Measurements from ENCODE around the gene NMRK1. TPM values are rescaled to one million over a fixed set of nuclear protein-coding genes. Genes with fewer than 3 reads are reported as not detected.

The NMRK1 gene
- total RNA-seq, 1 experiment from 2014 or later: 13.3 TPM

DNA sequence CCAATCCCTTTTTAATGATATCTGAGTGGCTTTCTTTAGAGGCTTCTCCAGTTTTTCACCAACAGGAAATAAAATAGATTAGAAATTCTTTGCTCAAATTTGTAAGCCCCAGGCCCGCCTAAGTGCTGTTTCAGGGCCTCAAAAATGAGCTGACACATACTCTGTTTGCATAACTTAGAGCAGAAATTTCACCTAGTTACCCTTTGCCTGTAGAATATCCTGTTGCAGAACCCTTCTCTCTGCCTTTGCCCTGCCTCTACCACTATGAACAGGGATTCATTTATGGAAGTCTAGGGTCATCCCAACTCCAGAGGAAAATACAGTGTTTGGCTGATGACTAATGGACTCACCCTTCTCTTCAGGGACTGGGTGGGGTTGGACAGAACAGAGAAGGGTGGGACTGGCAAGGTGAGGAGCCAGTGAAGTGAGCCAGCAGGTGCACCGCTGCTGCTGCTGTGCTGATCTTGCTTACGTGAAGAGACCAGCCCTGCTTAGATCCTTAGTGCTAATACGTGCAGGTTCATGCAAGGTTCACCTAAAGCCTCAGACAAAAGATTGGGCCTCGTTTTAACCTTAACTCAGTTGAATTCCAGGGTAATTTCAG lies 23.2 kb upstream of the NMRK1 start:
- Histone ChIP-seq H3K36me3 (replicated peaks; ENCODE audit: control insufficient read depth, insufficient read depth, low read length) (no peaks in the 10 kb centered on the region), H3K27me3 (ENCODE audit: control insufficient read depth, insufficient read depth, low read length) (no peaks in the 10 kb centered on the region), H3K4me3 (ENCODE audit: insufficient read depth, low read depth, low read length) (no peak overlapping the region)
- DNase-seq: no peak

DNA sequence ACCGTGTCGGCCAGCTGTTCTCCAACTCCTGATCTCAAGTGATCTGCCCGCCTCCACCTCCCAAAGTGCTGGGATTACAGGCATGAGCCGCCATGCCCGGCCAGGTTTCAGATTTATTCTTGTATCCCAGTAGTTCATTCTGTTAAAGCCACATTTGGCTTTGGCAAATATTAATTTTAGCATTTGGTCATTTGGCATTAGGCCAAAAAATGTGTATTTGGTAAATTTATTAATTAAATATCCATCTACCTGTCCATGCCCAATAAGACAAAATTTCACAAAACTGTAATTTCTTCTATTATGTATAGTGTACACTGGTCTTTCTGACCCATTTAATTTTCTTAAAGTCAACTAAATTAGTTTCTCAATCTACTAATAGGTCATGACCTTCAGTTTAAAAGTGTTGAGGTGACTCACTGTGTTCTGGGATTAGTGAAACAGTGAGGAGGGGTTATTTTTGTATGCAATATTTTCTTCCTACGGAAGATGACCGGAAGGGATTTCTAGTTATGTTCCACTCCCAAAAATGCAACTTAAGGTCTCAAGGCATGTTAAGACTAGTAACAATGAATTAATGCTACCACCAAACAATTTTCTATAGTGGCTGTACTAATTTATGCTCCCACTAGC lies 21.4 kb upstream of the NMRK1 start:
- H3K4me3 ChIP-seq (ENCODE audit: insufficient read depth, low read depth, low read length): no peak overlapping the region
- H3K27me3 ChIP-seq (ENCODE audit: control insufficient read depth, insufficient read depth, low read length): no peaks in the 10 kb centered on the region
- DNase-seq: no peak
- H3K36me3 ChIP-seq (replicated peaks; ENCODE audit: control insufficient read depth, insufficient read depth, low read length): no peaks in the 10 kb centered on the region

DNA sequence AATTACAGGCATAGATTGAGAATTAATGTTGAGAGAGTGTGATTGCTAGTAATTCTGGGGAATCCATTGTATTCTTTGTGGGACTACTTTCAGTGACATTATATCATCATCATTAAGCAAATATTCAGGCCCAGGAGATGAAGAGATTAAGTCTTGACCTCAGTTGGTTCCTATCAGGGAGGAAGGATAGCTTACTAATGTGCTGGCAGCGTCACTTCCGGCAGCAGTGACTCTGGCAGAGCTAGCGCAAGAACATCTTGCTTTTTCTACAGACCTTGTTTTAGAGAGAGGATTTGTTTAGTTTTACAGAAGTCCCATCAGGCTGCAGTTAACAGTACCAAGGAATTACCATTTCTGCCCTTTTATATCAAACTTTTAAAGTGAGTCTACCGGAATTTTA lies 20.6 kb upstream of the NMRK1 start:
- H3K4me3 ChIP-seq (ENCODE audit: insufficient read depth, low read depth, low read length): no peak overlapping the region
- no peaks in the 10 kb centered on the region for H3K36me3 ChIP-seq (replicated peaks; ENCODE audit: control insufficient read depth, insufficient read depth, low read length)
- no peak for DNase-seq
- no peaks in the 10 kb centered on the region for H3K27me3 ChIP-seq (ENCODE audit: control insufficient read depth, insufficient read depth, low read length)

DNA sequence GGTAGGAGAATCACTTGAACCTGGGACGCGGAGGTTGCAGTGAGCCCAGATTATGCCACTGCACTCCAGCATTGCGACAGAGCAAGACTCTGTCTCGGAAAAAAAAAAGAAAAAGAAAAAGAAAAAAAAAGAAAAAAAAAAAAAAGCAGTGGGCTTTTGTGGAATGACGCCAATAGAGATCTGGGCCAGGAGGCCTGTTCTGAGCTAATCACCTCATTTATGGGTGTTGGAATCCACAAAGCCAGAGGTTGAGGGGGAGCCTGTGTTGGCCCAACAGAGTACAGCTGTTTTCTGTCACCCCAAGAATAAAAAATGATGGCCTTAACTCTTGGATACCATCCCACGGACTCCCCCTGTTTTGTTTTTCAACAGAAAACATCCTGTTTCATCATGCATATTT lies 18.9 kb upstream of the NMRK1 start:
- H3K4me3 ChIP-seq (ENCODE audit: insufficient read depth, low read depth, low read length): no peak overlapping the region
- no peaks in the 10 kb centered on the region for H3K36me3 ChIP-seq (replicated peaks; ENCODE audit: control insufficient read depth, insufficient read depth, low read length)
- no peak for DNase-seq
- H3K27me3 ChIP-seq (ENCODE audit: control insufficient read depth, insufficient read depth, low read length): no peaks in the 10 kb centered on the region

DNA sequence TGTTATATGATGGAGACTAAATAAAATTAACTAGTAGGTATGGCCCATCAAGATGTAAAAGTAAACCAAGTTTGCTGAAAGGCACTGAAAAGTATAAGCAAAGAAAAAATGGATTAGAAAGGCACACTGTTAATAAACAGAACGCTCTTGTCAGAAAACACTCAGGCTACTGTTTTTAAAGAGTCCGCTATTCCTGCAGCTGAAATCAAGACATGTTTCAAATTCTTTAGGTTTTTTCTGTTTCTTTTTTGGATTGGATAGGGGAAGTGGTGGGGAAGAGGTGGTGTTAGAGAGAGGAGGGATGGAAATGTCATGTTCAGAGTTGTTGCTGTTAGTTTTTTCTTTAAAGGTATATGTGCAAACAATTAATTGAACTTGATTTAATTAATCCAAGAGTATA lies 17.9 kb upstream of the NMRK1 start:
- Histone ChIP-seq H3K4me3 (ENCODE audit: insufficient read depth, low read depth, low read length) (no peak overlapping the region), H3K36me3 (replicated peaks; ENCODE audit: control insufficient read depth, insufficient read depth, low read length) (no peaks in the 10 kb centered on the region), H3K27me3 (ENCODE audit: control insufficient read depth, insufficient read depth, low read length) (no peaks in the 10 kb centered on the region)
- DNase-seq: no peak

DNA sequence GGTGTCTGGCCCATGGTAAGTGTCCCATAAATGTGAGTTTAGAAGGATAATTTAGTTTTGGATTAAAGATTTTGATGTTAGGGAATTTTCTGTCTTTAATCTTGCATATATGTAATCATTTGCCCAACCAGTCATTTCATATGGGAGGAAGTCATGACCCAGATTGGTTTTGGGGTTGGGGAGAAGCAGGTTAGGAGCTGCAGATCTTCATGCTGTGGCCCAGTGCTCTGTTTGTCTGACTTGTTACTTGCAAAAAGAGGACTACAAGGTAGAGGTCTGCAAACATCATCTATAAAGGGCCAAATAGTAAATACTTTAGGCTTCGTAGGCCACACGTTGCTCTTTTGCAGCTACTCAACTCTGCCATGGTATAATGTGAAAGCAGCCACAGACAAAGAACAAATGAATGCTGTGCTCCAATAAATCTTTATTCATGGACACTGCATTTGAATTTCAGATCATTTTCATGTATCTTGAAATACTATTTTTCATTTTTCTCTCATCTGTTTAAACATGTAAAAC lies 17.1 kb upstream of the NMRK1 start:
- Histone ChIP-seq H3K4me3 (ENCODE audit: insufficient read depth, low read depth, low read length) (no peak overlapping the region), H3K36me3 (replicated peaks; ENCODE audit: control insufficient read depth, insufficient read depth, low read length) (no peaks in the 10 kb centered on the region), H3K27me3 (ENCODE audit: control insufficient read depth, insufficient read depth, low read length) (no peaks in the 10 kb centered on the region)
- no peak for DNase-seq

DNA sequence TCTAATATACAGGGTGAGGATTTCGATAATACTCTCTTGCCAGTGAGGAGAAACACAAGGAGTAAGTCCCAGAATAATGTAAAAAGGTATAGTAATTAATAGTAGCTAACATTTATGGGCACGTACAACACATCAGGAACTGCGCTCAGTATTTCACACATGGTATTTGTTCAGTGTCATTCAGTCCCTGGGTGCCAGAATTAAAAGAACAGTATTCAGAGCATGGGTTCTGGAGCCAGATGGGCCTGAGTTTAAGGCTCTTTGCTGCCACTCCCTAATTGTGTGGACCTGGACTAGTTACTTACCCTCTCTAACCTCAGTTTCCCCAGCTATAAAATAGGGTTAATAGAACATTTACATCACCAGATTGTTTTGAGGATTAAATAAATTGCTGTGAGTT lies 16.7 kb upstream of the NMRK1 start:
- Histone ChIP-seq H3K27me3 (ENCODE audit: control insufficient read depth, insufficient read depth, low read length) (no peaks in the 10 kb centered on the region), H3K36me3 (replicated peaks; ENCODE audit: control insufficient read depth, insufficient read depth, low read length) (no peaks in the 10 kb centered on the region), H3K4me3 (ENCODE audit: insufficient read depth, low read depth, low read length) (no peak overlapping the region)
- DNase-seq: no peak

DNA sequence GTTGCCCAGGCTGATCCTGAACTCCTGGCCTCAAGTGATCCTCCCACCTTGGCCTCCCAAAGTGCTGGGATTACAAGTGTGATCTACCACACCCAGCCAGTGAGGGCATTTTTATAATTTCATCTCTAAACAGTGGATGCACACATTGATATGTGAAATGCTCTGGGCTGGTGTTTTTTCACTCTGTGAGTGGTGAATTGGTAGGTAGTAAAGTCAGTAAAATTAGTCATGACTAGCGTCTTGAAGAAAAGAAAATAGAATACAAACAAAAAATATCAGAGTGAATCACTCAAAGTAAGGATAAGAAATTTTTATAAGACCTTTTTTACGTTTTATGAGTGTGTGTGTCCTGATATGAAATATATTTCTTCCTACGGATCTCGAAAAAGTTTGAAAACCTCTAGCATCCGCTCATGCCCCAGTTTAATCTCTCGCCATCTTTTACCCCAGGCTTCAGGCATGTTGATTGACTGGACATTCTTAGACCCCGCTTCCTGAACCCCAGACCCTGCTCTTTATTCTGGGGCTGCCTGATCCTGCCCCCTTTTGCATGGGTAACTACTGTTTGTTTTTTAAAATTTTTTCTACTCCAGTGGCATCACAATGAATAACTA lies 14.3 kb upstream of the NMRK1 start:
- Histone ChIP-seq H3K4me3 (ENCODE audit: insufficient read depth, low read depth, low read length) (no peak overlapping the region), H3K36me3 (replicated peaks; ENCODE audit: control insufficient read depth, insufficient read depth, low read length) (no peaks in the 10 kb centered on the region), H3K27me3 (ENCODE audit: control insufficient read depth, insufficient read depth, low read length) (no peaks in the 10 kb centered on the region)
- no peak for DNase-seq

DNA sequence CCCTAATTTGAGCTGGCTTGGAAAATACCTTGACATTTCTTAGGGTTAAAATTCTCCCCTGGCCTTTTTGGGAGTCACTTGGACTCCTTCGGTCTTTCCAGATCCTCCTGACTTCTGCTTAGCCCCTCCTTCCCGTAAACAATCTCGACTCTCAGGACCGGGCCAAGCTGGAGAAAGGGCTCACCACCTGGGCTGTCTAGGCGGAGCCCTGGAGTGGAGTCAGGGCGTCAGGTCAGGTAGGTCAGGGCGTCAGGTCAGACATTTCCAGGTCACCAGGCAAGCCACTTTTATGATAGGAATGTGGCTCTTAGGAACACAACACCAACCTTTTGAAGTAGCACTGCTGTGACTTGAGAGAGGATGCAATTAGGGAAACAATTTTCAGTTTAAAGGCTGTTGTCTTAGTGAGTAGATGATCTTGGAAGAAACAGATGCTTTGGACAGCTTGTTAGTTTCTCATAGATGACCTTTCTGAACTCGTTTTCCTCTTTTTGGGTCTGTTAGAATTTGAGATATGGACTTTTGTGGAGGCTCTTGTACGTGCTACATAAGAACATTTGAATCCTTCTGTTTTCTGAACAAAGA lies 13.1 kb upstream of the NMRK1 start:
- no peak overlapping the region for H3K4me3 ChIP-seq (ENCODE audit: insufficient read depth, low read depth, low read length)
- H3K36me3 ChIP-seq (replicated peaks; ENCODE audit: control insufficient read depth, insufficient read depth, low read length): no peaks in the 10 kb centered on the region
- no peaks in the 10 kb centered on the region for H3K27me3 ChIP-seq (ENCODE audit: control insufficient read depth, insufficient read depth, low read length)
- no peak for DNase-seq

DNA sequence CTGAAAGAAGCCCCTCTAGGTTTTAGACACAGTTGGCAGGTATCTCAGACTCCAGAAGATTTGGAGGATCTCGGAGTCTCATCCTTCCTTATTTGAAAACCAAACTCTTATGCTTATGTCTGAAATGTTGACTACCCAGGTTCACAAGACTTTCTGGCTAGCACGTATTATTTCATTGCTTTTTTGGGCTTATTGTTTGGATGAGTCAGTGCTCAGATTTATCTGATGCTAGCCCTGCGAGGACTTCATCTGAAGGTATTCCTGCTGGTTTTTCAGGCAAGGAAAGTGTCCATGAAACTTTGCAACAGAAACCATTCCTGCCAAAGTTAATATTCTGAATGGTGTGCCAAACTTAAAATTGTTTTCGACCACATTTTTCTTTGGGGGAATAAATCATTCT lies 8.8 kb upstream of the NMRK1 start:
- no peaks in the 10 kb centered on the region for H3K36me3 ChIP-seq (replicated peaks; ENCODE audit: control insufficient read depth, insufficient read depth, low read length)

DNA sequence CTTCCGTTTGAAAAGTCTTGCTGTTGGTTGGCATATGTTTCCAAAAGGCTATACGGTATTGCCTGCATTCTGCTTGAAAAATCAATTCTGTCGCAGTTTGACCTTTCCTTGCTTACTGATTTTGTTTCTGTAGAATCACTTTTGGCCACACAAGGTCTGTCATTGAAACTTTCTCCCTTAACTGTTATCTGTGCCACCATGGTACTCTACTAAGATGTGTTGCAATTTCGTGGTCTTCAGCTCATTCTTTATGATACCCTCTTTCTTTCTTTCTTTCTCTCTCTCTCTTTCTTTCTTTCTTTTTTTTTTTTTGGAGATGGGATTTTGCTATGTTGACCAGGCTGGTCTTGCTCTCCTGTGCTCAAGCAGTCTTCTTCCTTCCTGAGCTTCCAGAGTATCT lies 4.8 kb upstream of the NMRK1 start:
- no peak for DNase-seq
- H3K36me3 ChIP-seq (replicated peaks; ENCODE audit: control insufficient read depth, insufficient read depth, low read length): no peaks in the 10 kb centered on the region
- no peaks in the 10 kb centered on the region for H3K27me3 ChIP-seq (ENCODE audit: control insufficient read depth, insufficient read depth, low read length)
- H3K4me3 ChIP-seq (ENCODE audit: insufficient read depth, low read depth, low read length): no peak overlapping the region

More for the DNA sequence above, 8.8 kb upstream of the NMRK1 start:
- DNase-seq: no peak
- no peak overlapping the region for H3K4me3 ChIP-seq (ENCODE audit: insufficient read depth, low read depth, low read length)
- no peaks in the 10 kb centered on the region for H3K27me3 ChIP-seq (ENCODE audit: control insufficient read depth, insufficient read depth, low read length)

DNA sequence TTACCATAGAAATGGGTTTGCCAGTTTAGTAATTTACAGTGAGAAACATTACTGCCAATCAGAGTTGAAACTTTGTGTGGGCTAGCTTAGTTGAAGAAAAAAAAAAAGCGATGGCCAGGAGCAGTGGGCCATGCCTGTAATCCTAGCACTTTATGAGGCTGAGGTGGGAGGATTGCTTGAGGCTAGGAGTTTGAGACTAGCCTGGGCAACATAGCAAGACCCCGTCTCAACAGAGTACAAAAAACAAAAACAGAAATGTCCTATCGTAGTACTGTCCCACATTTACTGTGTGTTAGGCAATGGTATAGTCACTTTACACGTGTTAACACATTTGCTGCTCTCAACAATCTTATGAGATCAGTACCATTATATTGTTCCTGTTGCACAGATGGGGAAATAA lies 2.6 kb upstream of the NMRK1 start:
- no peaks in the 10 kb centered on the region for H3K27me3 ChIP-seq (ENCODE audit: control insufficient read depth, insufficient read depth, low read length)
- no peak for DNase-seq
- H3K36me3 ChIP-seq (replicated peaks; ENCODE audit: control insufficient read depth, insufficient read depth, low read length): no peaks in the 10 kb centered on the region
- no peak overlapping the region for H3K4me3 ChIP-seq (ENCODE audit: insufficient read depth, low read depth, low read length)

DNA sequence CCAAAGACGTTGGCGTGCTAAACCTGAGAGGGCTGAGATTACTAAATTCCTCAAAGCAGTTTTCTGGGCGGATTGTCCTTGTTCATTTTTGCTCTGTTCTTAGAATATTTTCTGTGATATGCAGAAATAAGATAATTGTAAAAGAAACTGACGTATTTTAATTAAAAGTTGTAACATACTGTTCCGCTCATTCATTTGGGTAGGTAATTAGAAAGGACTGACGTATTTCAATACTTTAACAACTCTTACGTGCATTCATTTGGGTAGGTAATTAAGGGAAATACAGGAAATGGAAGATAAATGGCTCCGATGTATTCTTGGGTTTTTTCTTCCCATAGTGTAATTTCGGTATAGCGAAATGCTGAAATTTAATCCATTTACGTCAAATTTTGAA lies 1.4 kb upstream of the NMRK1 start:
- peak overlapping the region; percentile 88 for H3K4me3 ChIP-seq (ENCODE audit: insufficient read depth, low read depth, low read length)
- DNase-seq: no peak
- H3K27me3 ChIP-seq (ENCODE audit: control insufficient read depth, insufficient read depth, low read length): no peaks in the 10 kb centered on the region
- no peaks in the 10 kb centered on the region for H3K36me3 ChIP-seq (replicated peaks; ENCODE audit: control insufficient read depth, insufficient read depth, low read length)

DNA sequence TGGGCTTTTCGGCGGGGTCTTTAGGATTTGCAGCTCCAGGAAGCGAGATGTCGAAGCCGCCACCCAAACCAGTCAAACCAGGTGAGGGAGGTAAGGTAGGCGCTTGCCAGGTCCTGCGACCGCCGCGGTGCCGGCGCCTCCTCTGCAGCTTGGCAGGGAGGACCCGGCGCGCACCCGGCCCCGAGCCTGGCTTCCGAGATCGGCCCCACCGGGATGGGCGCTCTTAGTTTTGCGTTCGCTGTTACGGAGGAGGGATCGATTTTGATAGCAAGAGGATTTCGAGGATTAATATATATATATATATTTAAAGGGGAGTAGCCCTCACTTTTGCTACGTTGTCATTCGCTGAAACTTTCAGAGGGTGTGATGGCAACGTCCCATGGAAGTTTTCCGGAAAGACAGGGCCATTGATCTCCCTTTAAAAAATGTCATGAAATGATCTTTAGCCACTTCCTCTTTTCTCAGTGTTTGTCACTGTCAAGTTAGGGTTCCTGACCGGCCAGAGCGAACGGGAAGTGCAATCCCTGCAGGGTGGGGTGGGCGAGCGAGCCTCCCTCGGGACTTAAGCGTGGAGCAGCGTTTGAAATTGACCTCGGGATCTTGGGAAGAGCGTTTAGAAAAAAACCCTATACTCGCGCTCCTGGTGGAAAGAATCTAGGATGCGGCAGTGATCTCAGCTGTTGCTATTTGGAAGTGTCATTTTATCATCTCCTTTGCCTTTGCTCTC lies 854 bp upstream of the NMRK1 start:
- no peaks in the 10 kb centered on the region for H3K27me3 ChIP-seq (ENCODE audit: control insufficient read depth, insufficient read depth, low read length)
- peak overlapping the region; percentile 88 for H3K4me3 ChIP-seq (ENCODE audit: insufficient read depth, low read depth, low read length)
- H3K36me3 ChIP-seq (replicated peaks; ENCODE audit: control insufficient read depth, insufficient read depth, low read length): no peaks in the 10 kb centered on the region
- DNase-seq: peak; percentile 78
